NCI-H82 (cell line): ENCODE results near the gene GPAM.
"Not testable (repeated sequence)": the region's sequence is repeated elsewhere in the genome, so short reads cannot be mapped to it uniquely, and the experiment has no call there.

Experiments used
- DNase-seq: peaks from one replicate; lab custom pipeline; 2025; lab: John Stamatoyannopoulos, UW

Gene GPAM

GRCh38 chr10:112132435-112132834 is 51.1 kb downstream of the GPAM start:
- DNase-seq, result no peak

GRCh38 chr10:112131996-112132395 is 51.6 kb downstream of the GPAM start:
- no peak for DNase-seq

GRCh38 chr10:112131346-112131745 is 52.2 kb downstream of the GPAM start:
- no peak for DNase-seq

- no peak for DNase-seq
Observed at GRCh38 chr10:112126901-112127300, 56.7 kb downstream of the GPAM start.

- no peak for DNase-seq
Observed at GRCh38 chr10:112126172-112126571, 57.4 kb downstream of the GPAM start.

- DNase-seq, result no peak
Observed at GRCh38 chr10:112124866-112125265, 58.7 kb downstream of the GPAM start.

- DNase-seq, result no peak
Observed at GRCh38 chr10:112122827-112123226, 60.7 kb downstream of the GPAM start.

- no peak for DNase-seq
Observed at GRCh38 chr10:112120491-112120890, 63.1 kb downstream of the GPAM start.

GRCh38 chr10:112115781-112116385 is 67.7 kb downstream of the GPAM start:
- DNase-seq, result peak; percentile 59

- not testable (repeated sequence) for DNase-seq
Observed at GRCh38 chr10:112109779-112110178, 73.8 kb downstream of the GPAM start.
